D341Med (cell line): ENCODE measurements around the gene SMIM44.

Experiments used
- DNase-seq: peaks from one replicate; pipeline ENCODE4 v3.0.0; 2012; ENCODE audit warnings: low spot score

Gene SMIM44

GRCh38 chr19:3477506-3477905, 5.7 kb downstream of the SMIM44 start:
- DNase-seq = no peak

GRCh38 chr19:3476830-3477229, 6.4 kb downstream of the SMIM44 start:
- DNase-seq = no peak

- DNase-seq = no peak
Observed at GRCh38 chr19:3475449-3475848, 7.8 kb downstream of the SMIM44 start.

- DNase-seq = no peak
Observed at GRCh38 chr19:3474614-3475013, 8.6 kb downstream of the SMIM44 start.

- no peak for DNase-seq
Observed at GRCh38 chr19:3474010-3474409, 9.2 kb downstream of the SMIM44 start.

GRCh38 chr19:3471954-3472655, 11.1 kb downstream of the SMIM44 start:
- DNase-seq = peak; percentile 83

- no peak for DNase-seq
Observed at GRCh38 chr19:3470500-3471128, 12.6 kb downstream of the SMIM44 start.

GRCh38 chr19:3469638-3470499, 13.4 kb downstream of the SMIM44 start:
- DNase-seq = no peak

GRCh38 chr19:3468211-3468610, 15.0 kb downstream of the SMIM44 start:
- DNase-seq = no peak

GRCh38 chr19:3467437-3468198, 15.6 kb downstream of the SMIM44 start:
- no peak for DNase-seq

GRCh38 chr19:3466635-3467034, 16.6 kb downstream of the SMIM44 start:
- no peak for DNase-seq

GRCh38 chr19:3465552-3465951, 17.7 kb downstream of the SMIM44 start:
- no peak for DNase-seq

GRCh38 chr19:3464587-3465235, 18.5 kb downstream of the SMIM44 start:
- DNase-seq = no peak

- no peak for DNase-seq
Observed at GRCh38 chr19:3463714-3464586, 19.3 kb downstream of the SMIM44 start.

- no peak for DNase-seq
Observed at GRCh38 chr19:3462991-3463713, 20.1 kb downstream of the SMIM44 start.

GRCh38 chr19:3459965-3460582, 23.2 kb downstream of the SMIM44 start:
- DNase-seq = no peak

- no peak for DNase-seq
Observed at GRCh38 chr19:3459089-3459881, 24.0 kb downstream of the SMIM44 start.

GRCh38 chr19:3458229-3459088, 24.8 kb downstream of the SMIM44 start:
- no peak for DNase-seq
